Activated T-cell treated with anti-CD3 and anti-CD28 coated beads for 1 hour (primary cell): ENCODE results near the gene MCM9.

Experiments
- DNase-seq: peaks from one replicate; pipeline ENCODE4 v3.0.0-alpha.2; 2020; ENCODE audit warnings: low read depth

The MCM9 gene

GRCh38 chr6:118864341-118865099 lies 70.4 kb downstream of the MCM9 start:
- DNase-seq = no peak

- no peak for DNase-seq
Observed at GRCh38 chr6:118862443-118862842, 72.5 kb downstream of the MCM9 start.

- DNase-seq = no peak
Observed at GRCh38 chr6:118860880-118861279, 74.1 kb downstream of the MCM9 start.

- no peak for DNase-seq
Observed at GRCh38 chr6:118860363-118860762, 74.6 kb downstream of the MCM9 start.

- DNase-seq = no peak
Observed at GRCh38 chr6:118859517-118860064, 75.4 kb downstream of the MCM9 start.

- DNase-seq = no peak
Observed at GRCh38 chr6:118856301-118856700, 78.7 kb downstream of the MCM9 start.

GRCh38 chr6:118853408-118853807 lies 81.6 kb downstream of the MCM9 start:
- DNase-seq = no peak

- no peak for DNase-seq
Observed at GRCh38 chr6:118844915-118845314, 90.0 kb downstream of the MCM9 start.

- no peak for DNase-seq
Observed at GRCh38 chr6:118843685-118844390, 91.1 kb downstream of the MCM9 start.

- no peak for DNase-seq
Observed at GRCh38 chr6:118830691-118831090, 104.3 kb downstream of the MCM9 start.

GRCh38 chr6:118829817-118830478 lies 105.0 kb downstream of the MCM9 start:
- no peak for DNase-seq

GRCh38 chr6:118826096-118826495 lies 108.9 kb downstream of the MCM9 start:
- no peak for DNase-seq

- DNase-seq = no peak
Observed at GRCh38 chr6:118825661-118826060, 109.3 kb downstream of the MCM9 start.

- no peak for DNase-seq
Observed at GRCh38 chr6:118815495-118815894, 119.5 kb downstream of the MCM9 start.

GRCh38 chr6:118813775-118814174 lies 121.2 kb downstream of the MCM9 start:
- DNase-seq = no peak

- DNase-seq = no peak
Observed at GRCh38 chr6:118812970-118813369, 122.0 kb downstream of the MCM9 start.

- peak; percentile 22 for DNase-seq
Observed at GRCh38 chr6:118810420-118811027, 124.4 kb downstream of the MCM9 start.

- no peak for DNase-seq
Observed at GRCh38 chr6:118808793-118809638, 125.9 kb downstream of the MCM9 start.

GRCh38 chr6:118804091-118804490 lies 130.9 kb downstream of the MCM9 start:
- no peak for DNase-seq

GRCh38 chr6:118801257-118801656 lies 133.7 kb downstream of the MCM9 start:
- DNase-seq = no peak

- DNase-seq = peak; percentile 67
Observed at GRCh38 chr6:118800394-118801071, 134.4 kb downstream of the MCM9 start.
